Bladder microvascular endothelial cell (primary cell): ENCODE data around the gene CBLL1. TPM values are rescaled to one million over a fixed set of nuclear protein-coding genes. Genes with fewer than 3 reads are reported as not detected.

Source experiments
- total RNA-seq: library from RNA; depleted of rRNA; stranded (reverse); fragments of >200 nt; gene quantifications from 2 replicates; pipeline ENCODE4 v1.2.3, GENCODE V29; 2014

Gene CBLL1, protein sequence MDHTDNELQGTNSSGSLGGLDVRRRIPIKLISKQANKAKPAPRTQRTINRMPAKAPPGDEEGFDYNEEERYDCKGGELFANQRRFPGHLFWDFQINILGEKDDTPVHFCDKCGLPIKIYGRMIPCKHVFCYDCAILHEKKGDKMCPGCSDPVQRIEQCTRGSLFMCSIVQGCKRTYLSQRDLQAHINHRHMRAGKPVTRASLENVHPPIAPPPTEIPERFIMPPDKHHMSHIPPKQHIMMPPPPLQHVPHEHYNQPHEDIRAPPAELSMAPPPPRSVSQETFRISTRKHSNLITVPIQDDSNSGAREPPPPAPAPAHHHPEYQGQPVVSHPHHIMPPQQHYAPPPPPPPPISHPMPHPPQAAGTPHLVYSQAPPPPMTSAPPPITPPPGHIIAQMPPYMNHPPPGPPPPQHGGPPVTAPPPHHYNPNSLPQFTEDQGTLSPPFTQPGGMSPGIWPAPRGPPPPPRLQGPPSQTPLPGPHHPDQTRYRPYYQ
- total RNA-seq = 12.0 and 21.3 TPM in 2 replicates

DNA sequence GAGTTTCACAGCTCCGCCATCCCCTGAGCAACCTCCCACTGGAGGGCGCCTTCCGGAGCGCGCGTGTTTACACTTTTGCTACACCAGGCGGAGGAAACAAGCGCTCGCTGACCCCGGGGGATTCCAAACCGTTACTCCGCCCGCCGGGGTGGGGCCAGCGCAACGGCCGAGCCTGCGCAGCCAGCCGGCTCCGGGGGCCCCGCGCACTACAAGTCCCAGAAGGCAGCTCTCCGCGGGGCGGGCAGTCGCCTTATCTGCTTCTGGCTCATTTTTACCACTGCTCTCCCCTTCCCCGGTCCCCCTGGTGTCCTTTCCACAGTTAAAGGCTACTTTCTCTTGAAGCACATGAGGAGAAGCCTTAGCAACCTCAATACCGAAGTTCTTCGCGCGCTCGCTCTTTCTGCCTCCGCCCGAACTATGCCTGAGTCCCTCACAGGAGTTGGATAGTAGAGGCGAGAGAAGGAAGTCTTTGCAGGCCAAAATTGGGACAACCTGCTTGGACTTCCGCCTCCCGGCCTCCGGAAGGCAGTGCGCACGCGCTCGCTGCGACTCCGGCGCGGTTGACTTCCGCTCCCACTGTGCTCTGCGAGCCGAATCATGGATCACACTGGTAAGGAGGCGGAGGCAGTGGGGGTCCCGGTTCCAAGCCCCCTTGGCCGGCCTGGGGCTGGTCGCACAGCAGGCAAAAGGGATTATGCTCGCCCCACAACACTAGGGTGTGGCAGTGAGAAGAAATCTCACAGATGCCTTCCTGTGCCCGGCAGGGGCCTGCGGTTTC, at the start of gene CBLL1:
Gene CBLL1 (plus strand): TSS at position 576 of the 778 bp plus-strand sequence. CDS start 22 bp downstream, at position 598.

DNA sequence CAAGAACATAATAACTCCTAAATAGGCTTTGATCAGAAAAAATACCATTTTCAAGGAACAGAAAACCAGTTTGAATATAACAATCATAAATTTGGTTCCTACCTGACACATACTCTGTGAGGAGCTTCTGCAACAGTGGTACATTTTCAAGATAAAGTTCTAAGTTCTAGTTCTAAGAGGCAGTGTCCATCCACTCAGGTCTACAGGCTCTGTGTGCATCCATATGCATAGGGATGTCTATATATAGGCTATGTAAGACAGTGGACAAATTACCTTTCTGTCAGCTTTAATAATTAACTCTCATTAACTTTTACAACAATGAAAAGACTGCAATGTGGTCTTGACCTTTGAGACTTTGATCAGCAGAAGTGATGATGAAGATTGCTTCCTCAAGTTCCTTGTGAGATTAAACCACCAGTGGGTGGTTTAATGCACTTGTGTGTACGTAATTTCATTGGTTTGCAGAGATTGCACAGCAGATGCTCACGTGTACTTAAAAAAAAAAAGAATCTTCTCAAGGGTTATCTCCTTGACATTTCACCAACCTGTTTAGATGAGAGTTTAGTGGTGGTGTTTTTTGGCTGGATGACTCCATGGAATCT, 59.2 kb downstream of the CBLL1 start, which contains the start of gene SLC26A3:
Gene SLC26A3 (minus strand): TSS at position 215 of the 602 bp plus-strand sequence. CDS start 8,714 bp downstream, outside the sequence.

Other genes starting within 250 kb of the CBLL1 start
- gene COG5, start 180.2 kb upstream of the CBLL1 start, total RNA-seq = 13.6 and 82.1 TPM in 2 replicates
- gene DUS4L, start 180.2 kb upstream of the CBLL1 start, total RNA-seq = 3.4 and 7.0 TPM in 2 replicates
- gene BCAP29, start 163.9 kb upstream of the CBLL1 start, total RNA-seq = 47.8 and 115 TPM in 2 replicates
- 0.81 and 34.2 TPM in 2 replicates for gene SLC26A4, start 83.3 kb upstream of the CBLL1 start, total RNA-seq
- gene SLC26A3, start 59.1 kb downstream of the CBLL1 start, total RNA-seq = not detected in 2 replicates
- 45.8 and 81.7 TPM in 2 replicates for gene DLD, start 147.0 kb downstream of the CBLL1 start, total RNA-seq